ENCODE results near the gene ENPP3. TPM values are rescaled to one million over a fixed set of nuclear protein-coding genes. Genes with fewer than 3 reads are reported as not detected.

Gene ENPP3
- total and polyA plus RNA-seq, 2 of the 13 experiments (the other 11 are each of a cell fraction or from before 2014, with no cell fraction given): 40.0 to 75.4 TPM

DNA sequence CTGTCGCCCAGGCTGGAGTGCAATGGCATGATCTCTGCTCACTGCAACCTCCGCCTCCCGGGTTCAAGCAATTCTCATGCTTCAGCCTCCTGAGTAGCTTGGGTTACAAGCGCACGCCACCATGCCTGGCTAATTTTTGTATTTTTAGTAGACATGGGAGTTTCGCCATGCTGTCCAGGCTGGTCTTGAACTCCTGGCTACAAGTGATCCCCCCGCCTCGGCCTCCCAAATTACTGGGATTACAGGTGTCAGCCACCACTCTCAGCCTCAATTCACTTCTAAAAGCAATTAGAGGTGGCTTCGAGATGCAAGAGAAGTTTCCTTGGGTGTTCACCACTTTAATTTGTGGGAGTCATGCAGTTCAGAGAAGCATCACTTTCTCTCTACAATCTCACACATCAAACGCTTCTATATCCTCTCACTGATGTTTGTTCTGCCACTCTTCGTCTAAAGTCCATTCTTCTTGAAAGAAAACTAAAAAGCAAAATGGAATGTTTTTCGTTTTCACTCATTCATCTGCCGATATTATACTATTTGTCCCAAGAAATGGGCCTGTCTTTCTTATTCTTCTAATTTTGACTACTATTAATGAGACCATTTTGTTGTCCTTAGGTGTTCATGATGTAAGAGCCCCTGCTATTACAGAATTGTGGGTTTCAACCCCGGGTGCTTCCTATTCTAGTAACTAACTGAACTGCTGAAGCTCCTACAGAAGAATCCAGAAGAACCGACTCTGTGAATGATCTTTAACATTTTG, 132.5 kb downstream of the ENPP3 start (continued):
- TF ChIP-seq, protein P1, sequence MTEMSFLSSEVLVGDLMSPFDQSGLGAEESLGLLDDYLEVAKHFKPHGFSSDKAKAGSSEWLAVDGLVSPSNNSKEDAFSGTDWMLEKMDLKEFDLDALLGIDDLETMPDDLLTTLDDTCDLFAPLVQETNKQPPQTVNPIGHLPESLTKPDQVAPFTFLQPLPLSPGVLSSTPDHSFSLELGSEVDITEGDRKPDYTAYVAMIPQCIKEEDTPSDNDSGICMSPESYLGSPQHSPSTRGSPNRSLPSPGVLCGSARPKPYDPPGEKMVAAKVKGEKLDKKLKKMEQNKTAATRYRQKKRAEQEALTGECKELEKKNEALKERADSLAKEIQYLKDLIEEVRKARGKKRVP (CRISPR knock-in tag; IDR thresholded peaks at IDR 0.05): peak in 1 of 2 experiments; percentile 83; a peak in 1 of 4 replicates
- TF ChIP-seq, protein P2, sequence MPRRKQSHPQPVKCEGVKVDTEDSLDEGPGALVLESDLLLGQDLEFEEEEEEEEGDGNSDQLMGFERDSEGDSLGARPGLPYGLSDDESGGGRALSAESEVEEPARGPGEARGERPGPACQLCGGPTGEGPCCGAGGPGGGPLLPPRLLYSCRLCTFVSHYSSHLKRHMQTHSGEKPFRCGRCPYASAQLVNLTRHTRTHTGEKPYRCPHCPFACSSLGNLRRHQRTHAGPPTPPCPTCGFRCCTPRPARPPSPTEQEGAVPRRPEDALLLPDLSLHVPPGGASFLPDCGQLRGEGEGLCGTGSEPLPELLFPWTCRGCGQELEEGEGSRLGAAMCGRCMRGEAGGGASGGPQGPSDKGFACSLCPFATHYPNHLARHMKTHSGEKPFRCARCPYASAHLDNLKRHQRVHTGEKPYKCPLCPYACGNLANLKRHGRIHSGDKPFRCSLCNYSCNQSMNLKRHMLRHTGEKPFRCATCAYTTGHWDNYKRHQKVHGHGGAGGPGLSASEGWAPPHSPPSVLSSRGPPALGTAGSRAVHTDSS (CRISPR knock-in tag; conservative IDR thresholded peaks at IDR 0.05): no peak
- peak; percentile 99 for TF ChIP-seq ASH2L (IDR thresholded peaks at IDR 0.05; ENCODE audit: insufficient read length, low read depth, low read length)
- no peak for TF ChIP-seq SMARCE1 (IDR thresholded peaks at IDR 0.05; ENCODE audit: borderline replicate concordance)
- peak; percentile 66; the same call in 1 of the 2 replicates for TF ChIP-seq HNF4G (IDR thresholded peaks at IDR 0.05; ENCODE audit: borderline replicate concordance, low read depth, low read length)
- TF ChIP-seq HNF4G (CRISPR knock-in tag; IDR thresholded peaks at IDR 0.05; ENCODE audit: borderline replicate concordance, low read depth): no peak; the same call in 1 of the 2 replicates
- TF ChIP-seq FOSL2 (CRISPR knock-in tag; IDR thresholded peaks at IDR 0.05): no peak
- TF ChIP-seq ZMYM2 (CRISPR knock-in tag; IDR thresholded peaks at IDR 0.05): peak; percentile 79
- peak; percentile 62; the same call in 1 of the 2 replicates for TF ChIP-seq SAP130 (CRISPR knock-in tag; IDR thresholded peaks at IDR 0.05; ENCODE audit: low read depth)
- peak; percentile 76; the same call in 1 of the 2 replicates for TF ChIP-seq KLF9 (CRISPR knock-in tag; IDR thresholded peaks at IDR 0.05; ENCODE audit: low read depth)
- TF ChIP-seq ZSCAN30 (CRISPR knock-in tag; IDR thresholded peaks at IDR 0.05): no peak
- TF ChIP-seq, protein P3, sequence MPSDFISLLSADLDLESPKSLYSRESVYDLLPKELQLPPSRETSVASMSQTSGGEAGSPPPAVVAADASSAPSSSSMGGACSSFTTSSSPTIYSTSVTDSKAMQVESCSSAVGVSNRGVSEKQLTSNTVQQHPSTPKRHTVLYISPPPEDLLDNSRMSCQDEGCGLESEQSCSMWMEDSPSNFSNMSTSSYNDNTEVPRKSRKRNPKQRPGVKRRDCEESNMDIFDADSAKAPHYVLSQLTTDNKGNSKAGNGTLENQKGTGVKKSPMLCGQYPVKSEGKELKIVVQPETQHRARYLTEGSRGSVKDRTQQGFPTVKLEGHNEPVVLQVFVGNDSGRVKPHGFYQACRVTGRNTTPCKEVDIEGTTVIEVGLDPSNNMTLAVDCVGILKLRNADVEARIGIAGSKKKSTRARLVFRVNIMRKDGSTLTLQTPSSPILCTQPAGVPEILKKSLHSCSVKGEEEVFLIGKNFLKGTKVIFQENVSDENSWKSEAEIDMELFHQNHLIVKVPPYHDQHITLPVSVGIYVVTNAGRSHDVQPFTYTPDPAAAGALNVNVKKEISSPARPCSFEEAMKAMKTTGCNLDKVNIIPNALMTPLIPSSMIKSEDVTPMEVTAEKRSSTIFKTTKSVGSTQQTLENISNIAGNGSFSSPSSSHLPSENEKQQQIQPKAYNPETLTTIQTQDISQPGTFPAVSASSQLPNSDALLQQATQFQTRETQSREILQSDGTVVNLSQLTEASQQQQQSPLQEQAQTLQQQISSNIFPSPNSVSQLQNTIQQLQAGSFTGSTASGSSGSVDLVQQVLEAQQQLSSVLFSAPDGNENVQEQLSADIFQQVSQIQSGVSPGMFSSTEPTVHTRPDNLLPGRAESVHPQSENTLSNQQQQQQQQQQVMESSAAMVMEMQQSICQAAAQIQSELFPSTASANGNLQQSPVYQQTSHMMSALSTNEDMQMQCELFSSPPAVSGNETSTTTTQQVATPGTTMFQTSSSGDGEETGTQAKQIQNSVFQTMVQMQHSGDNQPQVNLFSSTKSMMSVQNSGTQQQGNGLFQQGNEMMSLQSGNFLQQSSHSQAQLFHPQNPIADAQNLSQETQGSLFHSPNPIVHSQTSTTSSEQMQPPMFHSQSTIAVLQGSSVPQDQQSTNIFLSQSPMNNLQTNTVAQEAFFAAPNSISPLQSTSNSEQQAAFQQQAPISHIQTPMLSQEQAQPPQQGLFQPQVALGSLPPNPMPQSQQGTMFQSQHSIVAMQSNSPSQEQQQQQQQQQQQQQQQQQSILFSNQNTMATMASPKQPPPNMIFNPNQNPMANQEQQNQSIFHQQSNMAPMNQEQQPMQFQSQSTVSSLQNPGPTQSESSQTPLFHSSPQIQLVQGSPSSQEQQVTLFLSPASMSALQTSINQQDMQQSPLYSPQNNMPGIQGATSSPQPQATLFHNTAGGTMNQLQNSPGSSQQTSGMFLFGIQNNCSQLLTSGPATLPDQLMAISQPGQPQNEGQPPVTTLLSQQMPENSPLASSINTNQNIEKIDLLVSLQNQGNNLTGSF (CRISPR knock-in tag; IDR thresholded peaks at IDR 0.05): no peak
- TF ChIP-seq, protein P4, sequence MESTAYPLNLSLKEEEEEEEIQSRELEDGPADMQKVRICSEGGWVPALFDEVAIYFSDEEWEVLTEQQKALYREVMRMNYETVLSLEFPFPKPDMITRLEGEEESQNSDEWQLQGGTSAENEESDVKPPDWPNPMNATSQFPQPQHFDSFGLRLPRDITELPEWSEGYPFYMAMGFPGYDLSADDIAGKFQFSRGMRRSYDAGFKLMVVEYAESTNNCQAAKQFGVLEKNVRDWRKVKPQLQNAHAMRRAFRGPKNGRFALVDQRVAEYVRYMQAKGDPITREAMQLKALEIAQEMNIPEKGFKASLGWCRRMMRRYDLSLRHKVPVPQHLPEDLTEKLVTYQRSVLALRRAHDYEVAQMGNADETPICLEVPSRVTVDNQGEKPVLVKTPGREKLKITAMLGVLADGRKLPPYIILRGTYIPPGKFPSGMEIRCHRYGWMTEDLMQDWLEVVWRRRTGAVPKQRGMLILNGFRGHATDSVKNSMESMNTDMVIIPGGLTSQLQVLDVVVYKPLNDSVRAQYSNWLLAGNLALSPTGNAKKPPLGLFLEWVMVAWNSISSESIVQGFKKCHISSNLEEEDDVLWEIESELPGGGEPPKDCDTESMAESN (CRISPR knock-in tag; conservative IDR thresholded peaks at IDR 0.05): 0 out of 2 replicates have a peak, but pooled peaks have one; percentile 16
- TF ChIP-seq ZFP36L2 (CRISPR knock-in tag; IDR thresholded peaks at IDR 0.05): no peak
- TF ChIP-seq, protein P5, sequence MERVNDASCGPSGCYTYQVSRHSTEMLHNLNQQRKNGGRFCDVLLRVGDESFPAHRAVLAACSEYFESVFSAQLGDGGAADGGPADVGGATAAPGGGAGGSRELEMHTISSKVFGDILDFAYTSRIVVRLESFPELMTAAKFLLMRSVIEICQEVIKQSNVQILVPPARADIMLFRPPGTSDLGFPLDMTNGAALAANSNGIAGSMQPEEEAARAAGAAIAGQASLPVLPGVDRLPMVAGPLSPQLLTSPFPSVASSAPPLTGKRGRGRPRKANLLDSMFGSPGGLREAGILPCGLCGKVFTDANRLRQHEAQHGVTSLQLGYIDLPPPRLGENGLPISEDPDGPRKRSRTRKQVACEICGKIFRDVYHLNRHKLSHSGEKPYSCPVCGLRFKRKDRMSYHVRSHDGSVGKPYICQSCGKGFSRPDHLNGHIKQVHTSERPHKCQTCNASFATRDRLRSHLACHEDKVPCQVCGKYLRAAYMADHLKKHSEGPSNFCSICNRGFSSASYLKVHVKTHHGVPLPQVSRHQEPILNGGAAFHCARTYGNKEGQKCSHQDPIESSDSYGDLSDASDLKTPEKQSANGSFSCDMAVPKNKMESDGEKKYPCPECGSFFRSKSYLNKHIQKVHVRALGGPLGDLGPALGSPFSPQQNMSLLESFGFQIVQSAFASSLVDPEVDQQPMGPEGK (CRISPR knock-in tag; IDR thresholded peaks at IDR 0.05): no peak
- TF ChIP-seq ZNF354B (CRISPR knock-in tag; IDR thresholded peaks at IDR 0.05): no peak
- no peak for TF ChIP-seq ZNF136 (CRISPR knock-in tag; IDR thresholded peaks at IDR 0.05; ENCODE audit: low read depth)
